ENCODE data around the gene SMARCAD1. TPM values are rescaled to one million over a fixed set of nuclear protein-coding genes. Genes with fewer than 3 reads are reported as not detected.

SMARCAD1 gene
- total RNA-seq, 2 experiments from 2014 or later, result 28.5 to 28.6 TPM

DNA sequence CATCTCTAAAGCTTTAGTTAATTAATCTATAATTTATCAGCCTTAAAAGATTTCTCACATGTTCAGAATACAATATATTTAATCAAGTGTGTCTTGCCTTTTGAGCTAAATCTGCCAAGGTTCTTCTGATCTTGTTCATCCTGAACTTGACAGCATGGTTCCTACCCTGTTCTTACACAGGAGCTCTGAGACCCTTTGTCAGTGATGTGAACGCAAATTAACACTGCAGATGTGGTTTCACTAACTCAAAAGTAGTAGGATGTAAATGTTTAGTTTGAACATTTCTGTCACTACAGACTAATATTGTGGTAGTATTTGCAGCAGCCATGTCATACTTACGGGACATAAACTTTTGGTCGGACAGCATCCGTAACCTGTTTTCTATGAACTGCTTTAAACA, 59.4 kb downstream of the SMARCAD1 start:
- ChIA-PET CTCF (no interaction called here), POLR2A (interaction anchor here (0.7 kb wide), 1 partner anchor 59 kb away, joined by 3 read pairs; no protein-coding TSS in a partner anchor)
- no peak overlapping the region for H3K27ac Mint-ChIP-seq
- TF ChIP-seq, protein P1, sequence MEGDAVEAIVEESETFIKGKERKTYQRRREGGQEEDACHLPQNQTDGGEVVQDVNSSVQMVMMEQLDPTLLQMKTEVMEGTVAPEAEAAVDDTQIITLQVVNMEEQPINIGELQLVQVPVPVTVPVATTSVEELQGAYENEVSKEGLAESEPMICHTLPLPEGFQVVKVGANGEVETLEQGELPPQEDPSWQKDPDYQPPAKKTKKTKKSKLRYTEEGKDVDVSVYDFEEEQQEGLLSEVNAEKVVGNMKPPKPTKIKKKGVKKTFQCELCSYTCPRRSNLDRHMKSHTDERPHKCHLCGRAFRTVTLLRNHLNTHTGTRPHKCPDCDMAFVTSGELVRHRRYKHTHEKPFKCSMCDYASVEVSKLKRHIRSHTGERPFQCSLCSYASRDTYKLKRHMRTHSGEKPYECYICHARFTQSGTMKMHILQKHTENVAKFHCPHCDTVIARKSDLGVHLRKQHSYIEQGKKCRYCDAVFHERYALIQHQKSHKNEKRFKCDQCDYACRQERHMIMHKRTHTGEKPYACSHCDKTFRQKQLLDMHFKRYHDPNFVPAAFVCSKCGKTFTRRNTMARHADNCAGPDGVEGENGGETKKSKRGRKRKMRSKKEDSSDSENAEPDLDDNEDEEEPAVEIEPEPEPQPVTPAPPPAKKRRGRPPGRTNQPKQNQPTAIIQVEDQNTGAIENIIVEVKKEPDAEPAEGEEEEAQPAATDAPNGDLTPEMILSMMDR (IDR thresholded peaks at IDR 0.05), result no peak
- no peaks in the 10 kb centered on the region for H3K9me3 Mint-ChIP-seq
- intact Hi-C loops (cut with micrococcal nuclease), result no loop called here
- H3K4me3 Mint-ChIP-seq, result no peak overlapping the region
- DNase-seq, result no peak
- no peak for ATAC-seq
- no peaks in the 10 kb centered on the region for H3K27me3 Mint-ChIP-seq
- H3K4me1 Mint-ChIP-seq (ENCODE audit: low read depth), result peaks cover 6% of the 10 kb centered on the region
- peaks cover 15% of the 10 kb centered on the region for H3K36me3 Mint-ChIP-seq (ENCODE audit: low read depth)

GRCh38 chr4:94271248-94271647, 63.6 kb downstream of the SMARCAD1 start:
- Mint-ChIP-seq H3K4me3 (no peak overlapping the region), H3K27me3 (no peaks in the 10 kb centered on the region), H3K36me3 (ENCODE audit: low read depth) (peaks cover 16% of the 10 kb centered on the region), H3K27ac (no peak overlapping the region), H3K4me1 (ENCODE audit: low read depth) (peaks cover 6% of the 10 kb centered on the region), H3K9me3 (no peaks in the 10 kb centered on the region)
- ChIA-PET CTCF (no interaction called here), POLR2A (no interaction called here)
- TF ChIP-seq, protein P1 (IDR thresholded peaks at IDR 0.05), result no peak
- DNase-seq (no peak), ATAC-seq (no peak)
- intact Hi-C loops (cut with micrococcal nuclease), result no loop called here

DNA sequence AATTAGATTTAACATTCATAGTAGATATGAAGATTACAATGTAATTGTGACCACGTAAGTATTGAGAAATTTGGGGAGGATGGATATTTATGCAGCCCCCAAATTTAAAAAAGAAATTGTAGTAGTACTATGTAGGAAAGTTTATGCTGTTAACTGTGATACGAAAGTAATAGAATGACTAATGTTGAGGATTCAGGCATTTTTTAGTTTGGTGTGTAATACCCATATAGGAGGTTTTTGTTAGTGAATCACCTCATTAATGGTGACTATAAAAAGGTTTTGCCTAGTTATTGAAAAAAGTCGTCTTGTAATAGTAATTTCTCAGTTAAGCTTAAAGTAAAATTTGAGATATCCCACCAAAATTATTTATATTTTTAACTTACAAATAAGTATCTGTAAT, 67.2 kb downstream of the SMARCAD1 start:
- H3K27ac Mint-ChIP-seq, result no peak overlapping the region
- intact Hi-C loops (cut with micrococcal nuclease), result no loop called here

DNA sequence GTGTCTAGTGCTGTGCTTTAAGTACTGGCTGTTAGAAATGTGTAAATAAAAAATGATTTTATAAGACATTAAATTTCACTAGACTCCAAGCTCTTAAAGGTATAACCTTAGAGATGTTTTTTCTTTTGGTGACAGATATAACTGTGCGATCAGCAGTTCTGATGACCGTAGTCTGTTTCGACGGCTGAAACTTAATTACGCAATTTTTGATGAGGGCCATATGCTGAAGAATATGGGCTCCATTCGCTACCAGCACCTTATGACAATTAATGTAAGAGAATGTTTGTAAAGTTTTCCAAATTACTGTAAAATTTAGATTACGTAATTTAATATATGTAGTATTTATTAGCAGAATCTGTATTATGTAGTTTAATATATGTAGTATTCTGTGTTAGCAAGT, 68.5 kb downstream of the SMARCAD1 start:
- TF ChIP-seq, protein P1 (IDR thresholded peaks at IDR 0.05), result no peak
- ATAC-seq, result no peak

More for the DNA sequence above, 67.2 kb downstream of the SMARCAD1 start:
- Mint-ChIP-seq H3K9me3 (no peaks in the 10 kb centered on the region), H3K36me3 (ENCODE audit: low read depth) (peaks cover 35% of the 10 kb centered on the region), H3K4me3 (no peak overlapping the region), H3K27me3 (no peaks in the 10 kb centered on the region), H3K4me1 (ENCODE audit: low read depth) (peaks cover 6% of the 10 kb centered on the region)
- TF ChIP-seq, protein P1 (IDR thresholded peaks at IDR 0.05), result no peak
- no peak for ATAC-seq
- CTCF ChIA-PET, result no interaction called here
- no peak for DNase-seq
- POLR2A ChIA-PET, result no interaction called here

GRCh38 chr4:94277534-94277933, 69.9 kb downstream of the SMARCAD1 start:
- no peak overlapping the region for H3K27ac Mint-ChIP-seq
- H3K27me3 Mint-ChIP-seq, result no peaks in the 10 kb centered on the region
- H3K9me3 Mint-ChIP-seq, result no peaks in the 10 kb centered on the region
- H3K4me1 Mint-ChIP-seq (ENCODE audit: low read depth), result no peaks in the 10 kb centered on the region
- ChIA-PET POLR2A (interaction anchor here (1.4 kb wide), 1 partner anchor 63 kb away, joined by 3 read pairs; no protein-coding TSS in a partner anchor), CTCF (interaction anchor here (1.1 kb wide), 1 partner anchor 11 kb away, joined by 3 read pairs; no protein-coding TSS in a partner anchor)
- no peak for ATAC-seq
- DNase-seq, result no peak
- peaks cover 36% of the 10 kb centered on the region for H3K36me3 Mint-ChIP-seq (ENCODE audit: low read depth)
- TF ChIP-seq, protein P1 (IDR thresholded peaks at IDR 0.05), result no peak
- no peak overlapping the region for H3K4me3 Mint-ChIP-seq
- intact Hi-C loops (cut with micrococcal nuclease), result no loop called here

More for the DNA sequence above, 68.5 kb downstream of the SMARCAD1 start:
- Mint-ChIP-seq H3K27me3 (no peaks in the 10 kb centered on the region), H3K4me3 (no peak overlapping the region), H3K9me3 (no peaks in the 10 kb centered on the region), H3K36me3 (ENCODE audit: low read depth) (peaks cover 34% of the 10 kb centered on the region), H3K4me1 (ENCODE audit: low read depth) (peaks cover under 1% of the 10 kb centered on the region), H3K27ac (no peak overlapping the region)
- POLR2A ChIA-PET, result interaction anchor here (1.4 kb wide), 1 partner anchor 62 kb away, joined by 3 read pairs; no protein-coding TSS in a partner anchor
- intact Hi-C loops (cut with micrococcal nuclease), result no loop called here
- CTCF ChIA-PET, result no interaction called here
- DNase-seq, result no peak
